GM12878 (cell line): ENCODE measurements around the gene PCDHGA10.

ENCODE experiments used
- BRCA1 ChIP-seq: IDR thresholded peaks from 2 replicates; pipeline ENCODE4 v1.6.1; 2011; ENCODE audit warnings: low read depth, low read length, improper control_type of control experiment
- CREB1 ChIP-seq: IDR thresholded peaks from 2 replicates; pipeline ENCODE4 v1.6.1; 2012; ENCODE audit warnings: low read depth, mild to moderate bottlenecking, inconsistent platforms
- CTCF ChIP-seq, 3 experiments: IDR thresholded peaks in 2 of 3; conservative IDR thresholded peaks in 1 of 3; 2 replicates each; pipeline ENCODE4 v1.5.1; 2011; ENCODE audit warnings: low read depth in 3 of 3, low read length in 3 of 3, mild to moderate bottlenecking in 3 of 3, control low read depth in 2 of 3, moderate library complexity in 2 of 3, inconsistent platforms in 1 of 3, mixed read lengths in 1 of 3; ENCODE audit not compliant: control insufficient read depth in 2 of 3, insufficient read depth in 1 of 3; ENCODE audit errors: extremely low read depth in 1 of 3
- DPF2 ChIP-seq: fragments of 450-650 bp; IDR thresholded peaks from 2 replicates; pipeline ENCODE4 v1.6.1; 2017; ENCODE audit warnings: mild to moderate bottlenecking
- ELK1 ChIP-seq: IDR thresholded peaks from 2 replicates; pipeline ENCODE4 v1.6.1; 2012; ENCODE audit warnings: low read depth, low read length, improper control_type of control experiment
- HDAC2 ChIP-seq: fragments of 200-600 bp; sonication (generic); IDR thresholded peaks from 2 replicates; pipeline ENCODE4 v1.6.1; 2017
- IRF3 ChIP-seq: fragments of 450-650 bp; IDR thresholded peaks from 2 replicates; pipeline ENCODE4 v1.6.1; 2014; ENCODE audit warnings: mild to moderate bottlenecking
- MAX ChIP-seq: IDR thresholded peaks from 2 replicates; pipeline ENCODE4 v1.6.1; 2012; ENCODE audit warnings: low read depth, low read length, improper control_type of control experiment
- MTA3 ChIP-seq: IDR thresholded peaks from 2 replicates; pipeline ENCODE4 v1.6.1; 2012; ENCODE audit warnings: low read length, inconsistent platforms, borderline replicate concordance
- PBX3 ChIP-seq: IDR thresholded peaks from 2 replicates; pipeline ENCODE4 v1.6.1; 2011; ENCODE audit warnings: mild to moderate bottlenecking, low read depth, low read length, moderate library complexity; ENCODE audit not compliant: insufficient replicate concordance
- POLR2AphosphoS5 ChIP-seq: IDR thresholded peaks from 2 replicates; pipeline ENCODE4 v1.6.1; 2011; ENCODE audit warnings: mild to moderate bottlenecking, low read length, inconsistent platforms
- USF1 ChIP-seq: IDR thresholded peaks from 2 replicates; pipeline ENCODE4 v1.6.1; 2011; ENCODE audit warnings: borderline replicate concordance, low read depth, mild to moderate bottlenecking, moderate library complexity, mixed read lengths, low read length; ENCODE audit not compliant: insufficient read depth; ENCODE audit errors: extremely low read length
- ZNF207 ChIP-seq: fragments of 450-650 bp; IDR thresholded peaks from 2 replicates; pipeline ENCODE4 v1.6.1; 2014; ENCODE audit warnings: antibody characterized with exemption, mild to moderate bottlenecking, borderline replicate concordance

GRCh38 chr5:141434006-141434405 is 21.2 kb downstream of the PCDHGA10 start:
- TF ChIP-seq IRF3: no peak
- TF ChIP-seq POLR2AphosphoS5: no peak
- no peak for TF ChIP-seq DPF2
- no peak for TF ChIP-seq MAX
- TF ChIP-seq ELK1: no peak
- TF ChIP-seq PBX3: no peak
- TF ChIP-seq BRCA1: no peak
- no peak for TF ChIP-seq CREB1
- TF ChIP-seq CTCF (IDR thresholded peaks at IDR 0.05 in 2 of 3, conservative IDR thresholded peaks at IDR 0.05 in 1 of 3; ENCODE audit: control insufficient read depth in 2 of 3, extremely low read depth in 1 of 3, insufficient read depth in 1 of 3, low read depth in 3 of 3, low read length in 3 of 3): no peak
- no peak for TF ChIP-seq USF1
- no peak for TF ChIP-seq HDAC2
- no peak for TF ChIP-seq ZNF207
- no peak for TF ChIP-seq MTA3
